NCI-H446 treated with DMSO at 0.1 percent for 48 hours (cell line): ENCODE measurements around the gene IL4I1.
"Not testable (repeated sequence)": the region's sequence is repeated elsewhere in the genome, so short reads cannot be mapped to it uniquely, and the experiment has no call there.

Experiments
- DNase-seq: peaks from one replicate; lab custom pipeline; 2025; lab: John Stamatoyannopoulos, UW

IL4I1 gene

GRCh38 chr19:49896863-49897621 is at the start of gene IL4I1:
TSS of gene IL4I1 (minus strand) at chr19:49896887. CDS start at chr19:49896160, 727 bp downstream.
- DNase-seq, result no peak

- no peak for DNase-seq
Measured at GRCh38 chr19:49946415-49946814, 49.7 kb upstream of the IL4I1 start.

DNA sequence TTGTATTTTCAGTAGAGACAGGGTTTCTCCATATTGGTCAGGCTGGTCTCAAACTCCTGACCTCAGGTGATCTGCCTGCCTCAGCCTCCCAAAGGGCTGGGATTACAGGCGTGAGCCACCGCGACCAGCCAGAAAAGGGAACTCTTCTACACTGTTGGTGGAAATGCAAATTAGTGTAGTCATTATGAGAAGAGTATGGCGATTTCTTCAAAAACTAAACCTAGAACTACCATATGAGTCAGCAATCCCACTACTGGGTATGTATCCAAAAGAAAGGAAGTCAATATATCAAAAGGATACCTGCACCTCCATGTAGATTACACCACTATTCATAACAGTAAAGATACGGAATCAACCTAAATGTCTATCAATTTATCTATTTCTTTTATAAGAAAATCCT is 47.9 kb upstream of the IL4I1 start:
- not testable (repeated sequence) for DNase-seq

DNA sequence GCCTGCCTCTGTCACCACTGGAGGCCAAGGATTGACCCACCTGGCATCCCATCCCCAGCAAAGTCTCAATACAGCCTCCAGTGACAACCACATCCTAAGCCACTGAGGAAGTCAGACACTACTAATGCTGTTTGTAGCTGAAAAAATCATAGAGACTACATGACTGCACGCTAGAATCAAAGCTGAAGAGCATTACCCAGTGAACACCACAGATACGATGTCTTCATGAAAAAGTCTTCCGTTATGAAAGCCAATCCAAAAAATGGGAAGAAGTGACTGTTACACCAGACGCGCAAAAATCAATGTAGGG is 43.8 kb upstream of the IL4I1 start:
- no peak for DNase-seq

DNA sequence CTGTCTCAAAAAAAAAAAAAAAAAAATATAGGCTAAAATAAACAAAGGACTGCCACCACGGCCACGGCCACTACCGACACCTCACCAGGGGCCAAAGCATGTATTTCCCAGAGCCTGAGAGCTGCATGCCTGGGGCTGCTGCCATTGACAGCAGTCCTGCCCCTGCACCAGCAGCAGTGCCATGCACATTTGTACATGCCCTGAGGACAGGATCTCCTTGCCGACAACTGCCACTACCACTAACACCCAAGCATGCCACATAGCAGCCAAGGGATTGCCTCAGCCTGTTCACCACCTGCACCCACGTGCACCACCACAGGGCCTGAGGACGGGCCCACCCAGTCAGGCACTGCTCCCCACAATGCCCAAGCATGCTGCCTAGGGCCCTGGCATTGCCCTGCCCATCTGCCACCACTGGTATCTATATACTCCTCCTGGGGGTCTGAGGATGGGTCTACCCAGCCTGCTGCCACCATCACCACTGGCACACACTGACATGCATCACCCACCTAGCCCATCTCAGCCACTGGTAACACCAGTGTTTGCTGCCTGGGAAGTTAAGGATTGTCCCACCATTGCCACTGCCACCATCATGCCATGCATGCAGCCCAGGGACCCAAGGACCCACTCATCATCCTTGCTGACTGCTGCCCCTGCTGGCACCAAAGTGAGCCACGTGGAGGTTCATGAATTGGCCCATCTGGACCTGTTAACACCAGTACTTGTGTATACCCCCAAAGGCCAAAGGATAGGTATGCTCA is 43.2 kb upstream of the IL4I1 start:
- no peak for DNase-seq

DNA sequence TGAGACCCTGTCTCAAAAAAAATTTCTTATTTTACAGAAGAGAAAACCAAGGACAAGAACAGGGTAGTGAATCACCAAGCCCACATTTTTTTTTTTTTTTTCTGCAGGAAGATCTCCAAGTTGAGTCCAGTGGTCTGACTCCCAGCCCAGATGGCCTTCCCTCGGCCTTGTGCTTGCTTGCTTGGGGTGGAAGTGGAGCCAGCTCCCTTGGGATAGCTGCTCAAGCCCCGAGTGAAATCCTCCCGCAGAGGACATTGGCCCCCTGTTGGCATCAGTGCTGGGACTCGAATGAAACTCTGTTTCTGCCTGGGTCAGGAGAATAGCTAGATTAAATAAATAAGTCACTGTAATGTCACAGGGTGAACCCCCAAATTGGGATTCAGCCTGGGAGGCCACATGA is 42.0 kb upstream of the IL4I1 start:
- DNase-seq, result no peak

DNA sequence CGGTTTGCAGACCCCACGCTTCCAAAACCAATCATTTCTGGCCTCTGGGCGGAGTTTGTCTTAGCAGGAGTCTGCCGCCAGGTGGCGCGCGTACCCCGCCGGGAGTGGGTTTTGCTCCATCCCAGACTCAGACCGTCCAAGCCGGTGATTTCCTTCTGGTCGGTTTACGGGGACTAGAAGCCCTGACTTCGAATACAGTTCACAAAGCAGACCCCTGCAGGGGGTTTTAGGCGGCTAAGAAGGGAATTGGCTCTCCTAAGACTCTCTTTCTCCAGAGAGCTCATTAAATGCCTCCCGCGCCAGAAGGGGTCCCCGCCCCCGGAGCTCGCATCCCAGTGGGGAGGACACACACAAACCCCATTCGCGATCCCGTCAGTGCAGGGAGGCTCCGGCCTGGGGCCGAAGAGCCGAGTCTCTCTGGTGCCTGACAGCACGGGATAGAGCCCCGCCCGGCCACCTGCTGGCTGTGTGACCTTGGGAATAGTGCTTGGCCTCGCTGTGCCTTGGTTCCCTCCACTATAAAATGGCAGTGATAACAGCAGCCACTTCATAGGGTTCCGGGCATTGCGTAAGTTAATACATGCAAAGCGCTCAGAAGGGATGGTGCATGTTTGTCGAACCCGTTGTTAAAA is 41.2 kb upstream of the IL4I1 start:
- peak; percentile 30 for DNase-seq

GRCh38 chr19:49936549-49936948 is 39.9 kb upstream of the IL4I1 start:
- no peak for DNase-seq

GRCh38 chr19:49933643-49934042 is 37.0 kb upstream of the IL4I1 start:
- DNase-seq, result no peak

DNA sequence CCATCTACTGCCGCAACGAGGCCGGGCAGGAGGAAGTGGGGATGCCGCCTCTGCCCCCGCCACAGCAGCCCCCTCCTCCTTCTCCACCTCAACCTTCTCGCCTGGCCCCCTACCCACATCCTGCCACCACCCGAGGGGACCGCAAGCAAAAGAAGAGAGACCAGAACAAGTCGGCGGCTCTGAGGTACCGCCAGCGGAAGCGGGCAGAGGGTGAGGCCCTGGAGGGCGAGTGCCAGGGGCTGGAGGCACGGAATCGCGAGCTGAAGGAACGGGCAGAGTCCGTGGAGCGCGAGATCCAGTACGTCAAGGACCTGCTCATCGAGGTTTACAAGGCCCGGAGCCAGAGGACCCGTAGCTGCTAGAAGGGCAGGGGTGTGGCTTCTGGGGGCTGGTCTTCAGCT is 36.0 kb upstream of the IL4I1 start:
- DNase-seq, result no peak

GRCh38 chr19:49932041-49932451 is 35.4 kb upstream of the IL4I1 start:
- DNase-seq, result no peak

GRCh38 chr19:49931293-49932040 is 34.8 kb upstream of the IL4I1 start:
- no peak for DNase-seq

GRCh38 chr19:49930483-49931011 is 33.9 kb upstream of the IL4I1 start:
- no peak for DNase-seq

GRCh38 chr19:49929611-49930482 is 33.2 kb upstream of the IL4I1 start:
- DNase-seq, result peak; percentile 97

- peak; percentile 94 for DNase-seq
Measured at GRCh38 chr19:49929121-49929610, 32.5 kb upstream of the IL4I1 start, which contains the start of the genes ATF5 and NUP62. TSS of gene ATF5 (plus strand) at chr19:49929205. CDS start at chr19:49930851, 1,646 bp downstream. TSS of gene NUP62 (minus strand) at chr19:49929504. CDS start at chr19:49909807, 19,697 bp downstream.

DNA sequence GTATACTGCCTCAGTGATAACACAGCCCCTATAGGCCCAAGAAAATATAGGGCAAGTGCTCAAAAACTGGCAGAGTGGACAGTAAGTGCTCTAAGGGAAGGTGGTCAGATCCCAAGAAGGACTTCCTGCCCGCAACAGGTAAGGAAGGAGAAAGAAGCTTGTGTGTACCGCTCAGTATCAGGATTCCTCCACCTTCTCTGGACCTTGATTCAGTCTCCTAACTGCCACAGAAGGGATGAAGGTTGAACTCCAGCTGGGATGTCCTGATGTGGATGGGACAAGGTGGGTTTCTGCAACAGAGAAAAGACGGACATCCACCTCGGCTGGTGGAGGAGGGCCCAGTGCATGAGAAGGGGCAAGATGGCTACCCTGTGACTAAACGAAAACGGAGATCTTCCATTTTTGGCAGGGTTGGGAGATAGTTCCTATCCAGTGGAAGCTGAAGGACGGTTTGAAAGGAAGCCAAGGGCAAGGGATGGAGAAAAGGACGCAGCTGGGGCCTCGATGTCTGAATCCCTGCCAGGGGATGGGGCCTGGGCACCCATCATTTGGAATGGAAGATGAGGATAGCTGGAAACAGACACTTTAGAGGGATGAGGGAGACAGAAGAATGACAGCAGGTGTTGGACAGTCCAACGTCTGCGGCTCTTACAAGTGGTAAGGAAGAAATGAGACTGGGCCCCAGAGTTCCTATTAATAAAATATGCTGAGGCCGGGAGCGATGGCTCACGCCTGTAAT is 31.0 kb upstream of the IL4I1 start:
- DNase-seq, result no peak

- no peak for DNase-seq
Measured at GRCh38 chr19:49926515-49926914, 29.8 kb upstream of the IL4I1 start.

- no peak for DNase-seq
Measured at GRCh38 chr19:49925486-49925885, 28.8 kb upstream of the IL4I1 start.

DNA sequence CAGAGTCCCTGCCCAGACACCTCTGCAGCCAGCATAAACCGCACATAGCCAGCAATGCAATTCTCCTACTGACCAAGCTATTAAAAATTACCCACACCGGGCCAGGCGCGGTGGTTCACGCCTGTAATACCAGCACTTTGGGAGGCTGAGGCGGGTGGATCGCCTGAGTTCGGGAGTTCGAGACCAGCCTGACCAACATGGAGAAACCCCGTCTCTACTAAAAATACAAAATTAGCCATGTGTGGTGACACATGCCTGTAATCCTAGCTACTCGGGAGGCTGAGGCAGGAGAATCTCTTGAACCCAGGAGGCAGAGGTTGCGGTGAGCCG is 28.2 kb upstream of the IL4I1 start:
- DNase-seq, result not testable (repeated sequence)
